Heart right ventricle (tissue), 16 donors: ENCODE measurements around the gene NKX2-2. TPM values are rescaled to one million over a fixed set of nuclear protein-coding genes. Genes with fewer than 3 reads are reported as not detected.

Source experiments
- ATAC-seq, 8 donors: fragments of 200-7000 bp; cut with Tn5 transposase; one replicate each; pipeline ENCODE4 v1.9.1; 2020; ENCODE audit warnings: mild to moderate bottlenecking in 8 of 8, moderate library complexity in 8 of 8, moderate number of reproducible peaks in 1 of 8
- DNase-seq, 2 donors: peaks; one replicate each; pipeline ENCODE4 v3.0.0-alpha.2; 2020
- H3K27ac ChIP-seq, 10 donors: fragments of 200-600 bp; sonication (generic) in 2 of 10; one replicate each; pipeline versions ENCODE4 v1.5.0 to v1.8.0; 2020 to 2022; ENCODE audit warnings: mild to moderate bottlenecking in 3 of 10
- H3K27me3 ChIP-seq, 7 donors: fragments of 200-600 bp; one replicate each; pipeline ENCODE4 v1.8.0; 2021 to 2022; ENCODE audit warnings: mild to moderate bottlenecking in 2 of 7
- H3K36me3 ChIP-seq, 9 donors: fragments of 200-600 bp; sonication (generic) in 1 of 9; one replicate each; pipeline versions ENCODE4 v1.5.0 to v1.8.0; 2020 to 2022; ENCODE audit warnings: mild to moderate bottlenecking in 2 of 9
- H3K4me1 ChIP-seq, 9 donors: fragments of 200-600 bp; sonication (generic) in 1 of 9; one replicate each; pipeline versions ENCODE4 v1.5.0 to v1.8.0; 2020 to 2022; ENCODE audit warnings: mild to moderate bottlenecking in 4 of 9
- H3K4me3 ChIP-seq, 10 donors: fragments of 200-600 bp; sonication (generic) in 2 of 10; one replicate each; pipeline versions ENCODE4 v1.5.0 to v1.8.0; 2020 to 2022; ENCODE audit warnings: mild to moderate bottlenecking in 7 of 10, moderate library complexity in 2 of 10
- H3K9me3 ChIP-seq, 11 donors: fragments of 200-600 bp in 10 of 11; sonication (generic) in 2 of 11; one replicate each; pipeline versions ENCODE4 v1.5.0 to v1.8.0; 2013 to 2022; ENCODE audit warnings: mild to moderate bottlenecking in 2 of 11, control low read depth in 1 of 11, moderate library complexity in 1 of 11
- CTCF ChIP-seq, 9 donors: fragments of 200-600 bp; sonication (generic) in 2 of 9; IDR thresholded peaks; one replicate each; pipeline versions ENCODE4 v1.5.0 to v1.8.0; 2021 to 2022; ENCODE audit warnings: antibody characterized with exemption in 9 of 9, mild to moderate bottlenecking in 5 of 9, moderate library complexity in 1 of 9
- WGBS, 2 donors: extraction: QIAGEN DNeasy Blood & Tissue Kit; methylation state at CpG; one replicate each; pipeline ENCODE4 v1.1.7; 2013; ENCODE audit warnings: inconsistent platforms in 1 of 2; 5-methylcytosine and 5-hydroxymethylcytosine counted together
- intact Hi-C, 10 donors: fragments of 100-400 bp; cut with DNase I; formaldehyde crosslinking; loops; one replicate each; pipeline versions ENCODE4 v1.11.1 to v1.14.2; 2022
- polyA plus RNA-seq, 2 donors: library from polyadenylated mRNA; stranded (reverse); fragments of 200-250 nt; gene quantifications; one replicate each; pipeline ENCODE4 v1.2.3, GENCODE V29; 2013
- total RNA-seq, 10 donors: library from RNA; stranded (reverse); fragmentation: NEBNext Ultra II Directional in 3 of 10; extraction: Animal tissue kit (Norgen Biotek cat#: 25700) in 3 of 10; gene quantifications; one replicate each; pipeline versions ENCODE4 v1.2.1 to v1.2.4, GENCODE V29; 2021 to 2023
- donor health status: Arrhythmogenic right ventricular cardiomyopathy.
- donor health status: ischemic (EF 13 %, LVEDD 7.1; RV severe dilation, severe dysfunction).
- donor health status: healthy with polysubstance abuse.
- donor health status: DM: no; HTN: yes; CAD: no.
- donor health status: DM: no; HTN: no; CAD: no.
- donor health status: ischemic (EF 25% LVEDD 6.9; RV normal size, moderate dysfunction).
- donor health status: ischemic (EF 25% LVEDD 5.7; RV mildly dilated, moderate dysfunction).
- donor health status: healthy.
- donor health status: DM: yes; HTN: yes; CAD: no.
- donor health status: Ischemic cardiomyopathy.
- donor health status: ischemic (EF 35%, LVEDD 5.7; RV mildly dilated, moderate dysfunction).
- donor health status: nonischemic (EF 11% LVEDD 7.7; RV severe dilation, severe dysfunction).
- donor health status: DM: yes; HTN: yes; CAD: no.
- donor health status: PGD.
- donor health status: ischemic (EF 29% LVEDD 5.4; RV normal size, mild dysfunction).
- donor health status: nonischemic (EF 23%, LVEDD 6.1; RV moderate dilation, normal function).

Gene NKX2-2
- total and polyA plus RNA-seq, 12 donors, result not detected

GRCh38 chr20:21534886-21535285 lies 21.0 kb upstream of the NKX2-2 start:
- no peak overlapping the region for H3K27ac ChIP-seq
- H3K27me3 ChIP-seq, result peaks cover 0 to 77% (median 47%) of the 10 kb centered on the region in 7 donors
- H3K4me3 ChIP-seq, result no peak overlapping the region
- ATAC-seq (no peak), DNase-seq (no peak)
- H3K4me1 ChIP-seq, result no peaks in the 10 kb centered on the region
- intact Hi-C loops, result no loop called here
- no peak for TF ChIP-seq CTCF (IDR thresholded peaks at IDR 0.05)
- no peaks in the 10 kb centered on the region for H3K9me3 ChIP-seq
- H3K36me3 ChIP-seq, result no peaks in the 10 kb centered on the region
- 46 to 48% methylated on average over 2 of the region's 2 CpGs for WGBS, 2 donors

GRCh38 chr20:21534453-21534852 lies 20.6 kb upstream of the NKX2-2 start:
- ATAC-seq, result no peak
- H3K27me3 ChIP-seq, result peaks cover 0 to 77% (median 47%) of the 10 kb centered on the region in 7 donors
- no peaks in the 10 kb centered on the region for H3K9me3 ChIP-seq

GRCh38 chr20:21529863-21530262 lies 16.0 kb upstream of the NKX2-2 start:
- no peaks in the 10 kb centered on the region for H3K4me1 ChIP-seq
- whole genome bisulfite sequencing, 2 donors, result 39 to 42% methylated on average over 6 of the region's 6 CpGs
- H3K9me3 ChIP-seq, result no peaks in the 10 kb centered on the region
- no peaks in the 10 kb centered on the region for H3K36me3 ChIP-seq
- DNase-seq, result no peak
- TF ChIP-seq CTCF (IDR thresholded peaks at IDR 0.05), result peak in 1 of 9 donors; percentile 21
- peaks cover 0 to 73% (median 45%) of the 10 kb centered on the region in 7 donors for H3K27me3 ChIP-seq
- no peak for ATAC-seq
- H3K4me3 ChIP-seq, result no peak overlapping the region
- intact Hi-C loops, result no loop called here
- no peak overlapping the region for H3K27ac ChIP-seq

More at GRCh38 chr20:21534453-21534852, 20.6 kb upstream of the NKX2-2 start:
- Histone ChIP-seq H3K4me3 (no peak overlapping the region), H3K27ac (no peak overlapping the region), H3K36me3 (no peaks in the 10 kb centered on the region), H3K4me1 (no peaks in the 10 kb centered on the region)
- intact Hi-C loops, result no loop called here
- WGBS, 2 donors, result 52 to 58% methylated on average over 2 of the region's 2 CpGs
- TF ChIP-seq CTCF (IDR thresholded peaks at IDR 0.05), result no peak
- DNase-seq, result no peak

- ATAC-seq (no peak), DNase-seq (no peak)
- Histone ChIP-seq H3K9me3 (no peaks in the 10 kb centered on the region), H3K36me3 (no peaks in the 10 kb centered on the region), H3K4me3 (no peak overlapping the region), H3K4me1 (no peaks in the 10 kb centered on the region), H3K27me3 (peaks cover 0 to 73% (median 49%) of the 10 kb centered on the region in 7 donors), H3K27ac (no peak overlapping the region)
- 83 to 85% methylated on average over 5 of the region's 5 CpGs for WGBS, 2 donors
- intact Hi-C loops, result no loop called here
- no peak for TF ChIP-seq CTCF (IDR thresholded peaks at IDR 0.05)
These were observed 15.0 kb upstream of the NKX2-2 start for GRCh38 chr20:21528870-21529269.
